GM21825 (cell line): ENCODE data around the gene CEBPA.

ENCODE experiments used
- ATAC-seq: cut with Tn5 transposase; IDR thresholded peaks from one replicate; pipeline ENCODE4 v1.9.1; 2021; ENCODE audit warnings: mild to moderate bottlenecking, moderate library complexity; ENCODE audit not compliant: unreplicated experiment

Gene CEBPA

GRCh38 chr19:33289261-33289660 lies 13.1 kb downstream of the CEBPA start:
- no peak for ATAC-seq

DNA sequence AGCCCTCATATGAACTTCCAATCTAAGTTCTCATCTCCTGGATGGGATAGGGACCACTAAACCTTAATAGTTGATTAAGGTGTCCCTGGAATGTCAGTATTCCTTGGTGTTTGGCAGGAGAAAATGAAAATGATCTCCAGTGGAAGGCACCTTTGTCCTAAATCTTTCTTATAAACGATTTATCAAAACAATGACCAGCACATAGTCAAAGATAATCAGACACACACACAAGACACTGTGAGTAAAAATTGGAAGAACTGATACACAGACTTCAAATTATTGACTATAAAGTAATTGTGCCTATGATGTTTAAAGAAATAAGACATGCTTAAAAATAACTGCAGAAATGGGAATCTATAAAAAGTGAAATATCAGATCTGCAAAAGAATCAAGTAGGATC lies 13.7 kb downstream of the CEBPA start:
- no peak for ATAC-seq

DNA sequence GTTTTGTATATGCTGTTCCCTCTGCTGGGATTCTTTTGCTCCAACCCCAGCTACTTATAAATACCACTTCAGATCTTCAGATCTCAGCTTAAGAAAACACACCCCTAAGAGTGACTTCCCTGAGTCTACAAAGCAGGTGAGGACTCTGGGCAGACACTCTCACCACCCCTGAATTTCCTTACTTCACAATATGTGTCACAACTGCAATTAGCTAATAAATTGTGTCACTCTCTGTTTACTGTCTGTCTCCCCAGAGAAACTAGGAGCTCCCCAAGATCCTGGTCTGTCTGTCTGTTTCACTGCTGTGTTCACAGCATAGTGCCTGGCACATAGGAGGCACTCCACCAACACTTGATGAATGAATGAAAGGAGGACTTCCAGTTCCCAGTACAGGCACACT lies 14.4 kb downstream of the CEBPA start:
- no peak for ATAC-seq

GRCh38 chr19:33287438-33287837 lies 14.9 kb downstream of the CEBPA start:
- ATAC-seq, result no peak

GRCh38 chr19:33286899-33287298 lies 15.4 kb downstream of the CEBPA start:
- no peak for ATAC-seq

DNA sequence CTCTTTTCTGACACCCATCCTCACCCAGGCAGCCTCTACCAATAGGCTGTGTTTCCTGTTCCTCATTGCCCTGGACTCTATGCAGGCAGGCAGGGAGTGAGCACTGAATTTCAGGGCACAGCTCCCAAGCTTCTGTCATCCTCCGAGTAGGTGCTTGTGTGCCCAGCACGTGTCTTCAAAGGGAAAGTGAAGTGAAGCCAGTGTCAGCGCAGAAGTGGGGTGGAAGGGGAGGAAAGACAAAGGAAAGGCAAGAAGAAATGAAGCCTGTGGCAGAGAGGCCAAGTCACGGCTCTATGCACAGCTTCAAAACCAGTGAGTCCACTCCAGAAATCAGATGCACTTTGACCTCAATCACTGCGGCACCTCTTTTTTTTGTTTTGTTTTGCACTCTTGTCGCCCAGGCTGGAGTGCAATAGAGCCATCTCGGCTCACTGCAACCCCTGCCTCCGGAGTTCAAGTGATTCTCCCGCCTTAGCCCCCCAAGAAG lies 16.9 kb downstream of the CEBPA start:
- ATAC-seq, result no peak

GRCh38 chr19:33284756-33285155 lies 17.6 kb downstream of the CEBPA start:
- no peak for ATAC-seq

DNA sequence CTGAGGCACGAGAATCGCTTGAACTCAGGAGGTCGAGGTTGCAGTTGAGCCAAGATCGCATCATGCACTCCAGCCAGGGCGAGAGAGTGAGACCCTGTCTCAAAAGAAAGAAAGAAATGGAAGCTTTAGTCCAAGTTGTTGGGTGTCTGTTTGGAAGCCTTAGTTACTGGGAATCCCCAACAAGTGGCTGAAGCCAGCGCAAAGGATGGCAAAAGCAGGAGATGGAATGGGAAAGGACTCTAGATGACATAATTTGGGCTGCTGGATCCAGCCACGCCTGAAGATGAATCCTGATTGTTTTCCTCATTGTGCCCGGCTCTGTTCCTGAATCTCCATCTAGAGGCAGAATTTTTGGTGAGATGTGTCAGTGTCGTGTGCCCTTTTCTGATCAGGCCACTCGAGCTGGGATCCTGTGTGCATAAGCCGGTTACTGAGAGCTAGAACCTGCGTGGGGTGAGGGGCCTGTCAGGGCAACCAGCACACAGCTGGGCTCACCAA lies 18.1 kb downstream of the CEBPA start:
- no peak for ATAC-seq

DNA sequence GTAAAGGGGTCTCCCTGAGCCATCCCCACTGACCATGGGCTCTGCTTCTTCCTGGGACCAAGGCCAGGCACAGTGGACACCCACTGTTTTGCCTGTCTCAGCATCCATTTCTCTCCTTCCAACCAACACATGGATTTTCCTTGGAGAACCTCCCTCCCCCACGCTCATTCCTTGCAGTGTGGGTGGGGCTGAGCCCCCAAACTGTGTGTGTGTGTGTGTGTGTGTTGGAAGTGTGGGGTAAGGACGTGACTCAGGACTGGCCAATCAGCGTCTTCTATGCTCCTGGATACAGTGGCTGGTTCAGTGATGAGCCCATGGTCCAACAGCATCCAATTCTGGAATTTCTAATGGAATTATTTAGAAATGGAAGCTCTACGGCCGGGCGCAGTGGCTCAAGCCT lies 18.7 kb downstream of the CEBPA start:
- ATAC-seq, result no peak

DNA sequence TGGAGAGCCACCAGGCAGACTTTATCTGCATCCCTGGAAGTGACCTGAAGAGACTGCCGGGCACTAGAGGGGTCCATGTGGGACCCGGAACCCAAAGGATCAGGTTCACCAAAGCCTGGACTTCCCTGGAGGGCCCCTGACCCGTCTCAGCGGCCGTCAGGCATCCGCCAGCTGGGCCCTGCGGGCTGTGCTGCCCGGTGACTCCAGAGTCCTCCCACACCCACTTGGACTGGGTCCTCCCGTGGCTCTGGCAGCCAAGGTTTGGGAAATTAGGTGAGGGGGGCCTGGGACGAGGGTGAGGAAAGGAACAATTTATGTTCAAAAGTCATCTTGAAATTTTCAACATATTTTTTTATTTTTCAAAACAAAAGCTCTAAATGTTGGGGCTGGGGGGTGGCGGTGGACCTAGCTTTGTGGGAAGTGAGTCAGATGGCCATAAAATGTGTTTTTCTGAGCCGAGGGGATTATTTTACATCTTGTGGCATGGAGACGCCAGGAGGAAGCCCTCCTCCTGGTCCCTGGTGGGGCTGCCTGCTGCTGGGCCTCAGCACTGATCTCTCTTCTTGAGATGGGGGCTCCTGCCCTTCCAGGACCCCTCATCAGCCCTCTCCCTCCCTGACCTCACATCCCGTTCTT lies 20.2 kb downstream of the CEBPA start:
- ATAC-seq, result no peak

DNA sequence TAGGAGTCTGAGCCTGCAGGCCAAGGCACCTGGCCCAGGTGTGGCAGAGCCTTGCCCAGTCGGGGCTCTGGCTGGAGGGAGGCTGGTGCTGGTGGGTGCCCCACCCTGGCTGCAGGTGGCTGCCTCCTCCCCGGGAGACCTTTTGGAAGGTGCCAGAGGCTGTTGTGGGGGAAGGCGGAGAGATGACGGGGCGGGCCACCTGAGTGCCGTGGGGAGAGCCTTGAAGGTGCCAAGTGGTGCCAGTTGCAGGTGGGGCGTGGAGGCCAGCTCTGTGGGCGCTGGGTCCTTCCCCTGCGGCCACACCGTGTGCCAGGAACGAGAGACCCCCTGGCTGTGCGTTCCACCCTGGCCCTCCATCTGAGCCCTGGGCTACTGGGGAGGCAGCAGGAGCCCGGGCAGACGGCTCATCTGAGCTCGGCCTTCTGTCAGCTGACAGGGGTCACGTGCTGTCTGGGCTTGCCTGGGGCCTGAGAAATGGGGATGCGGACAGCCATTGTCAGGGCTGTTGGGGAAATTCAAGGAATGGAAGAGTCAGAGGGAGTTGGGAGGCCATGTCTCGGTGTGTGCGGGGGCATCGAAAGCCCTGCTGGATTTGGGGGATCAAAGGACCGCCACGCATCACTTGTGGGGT lies 20.9 kb downstream of the CEBPA start:
- no peak for ATAC-seq

DNA sequence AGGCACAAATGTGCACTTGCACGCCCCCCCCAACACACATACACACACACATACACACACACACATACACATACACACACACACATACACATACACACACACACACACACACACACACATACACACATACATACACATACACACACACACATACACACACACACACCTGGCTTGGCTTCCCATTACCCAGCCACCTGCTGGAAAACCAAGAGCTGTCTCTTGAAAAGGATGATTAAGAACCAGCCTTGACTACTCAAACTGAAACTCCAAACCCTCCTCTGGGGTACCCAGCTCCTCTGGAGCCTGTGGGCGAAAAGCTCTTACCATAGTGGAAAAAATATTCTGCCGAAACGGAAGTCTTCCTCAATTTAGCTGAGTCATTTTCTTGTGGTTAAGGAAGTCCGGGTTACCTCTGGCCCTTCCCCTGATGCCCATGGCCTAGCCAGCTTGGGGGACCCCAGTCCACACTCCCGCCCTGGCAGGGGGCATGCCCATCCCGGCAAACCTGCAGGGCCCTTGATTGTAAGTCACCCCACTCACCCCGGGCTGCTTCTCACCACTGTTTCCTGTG lies 21.9 kb downstream of the CEBPA start:
- peak; percentile 86 for ATAC-seq

GRCh38 chr19:33279430-33280350 lies 22.6 kb downstream of the CEBPA start:
- ATAC-seq, result no peak

DNA sequence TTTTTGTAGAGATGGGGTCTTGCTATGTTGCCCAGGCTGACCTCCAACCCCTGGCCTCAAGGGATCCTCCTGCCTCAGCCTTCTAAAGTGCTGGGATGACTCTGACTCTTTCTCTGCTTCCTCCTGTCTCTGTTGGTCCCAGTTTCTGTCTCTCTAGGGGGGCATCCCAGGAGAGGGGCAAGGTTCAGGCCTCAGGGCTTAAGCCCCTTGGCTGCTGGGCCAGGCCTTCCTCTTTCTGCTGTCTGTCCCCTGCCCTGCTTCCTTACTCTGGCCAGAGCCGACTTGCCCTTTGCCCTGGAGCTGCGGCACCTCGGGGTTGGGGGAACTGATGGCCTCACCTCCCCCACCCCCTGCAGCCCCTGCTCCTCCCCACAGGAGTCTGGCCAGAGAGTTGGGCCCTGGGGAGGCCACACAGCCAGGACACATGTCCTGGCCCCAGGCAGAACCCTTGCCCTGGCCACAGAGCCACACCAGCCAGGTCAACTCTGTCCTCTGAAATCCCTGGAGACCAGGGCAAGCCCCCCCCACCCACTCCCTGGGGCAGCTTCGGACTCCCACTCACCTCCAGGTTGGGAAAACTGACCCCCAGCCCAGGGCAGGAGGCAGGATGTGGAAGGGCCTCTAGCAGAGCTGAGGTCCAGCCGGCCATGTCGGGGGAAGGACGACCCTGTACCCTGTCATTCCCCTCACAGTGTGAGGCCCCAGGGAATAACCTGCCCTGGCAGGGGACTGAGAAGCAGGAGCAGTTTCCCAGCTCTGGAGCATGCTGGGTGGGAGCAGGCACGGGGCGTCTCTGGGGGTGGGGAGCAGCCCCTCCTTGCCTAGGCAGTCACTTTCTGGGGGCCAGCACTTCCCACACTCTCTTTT lies 23.7 kb downstream of the CEBPA start:
- ATAC-seq, result no peak

- no peak for ATAC-seq
Observed at GRCh38 chr19:33278023-33278402, 24.3 kb downstream of the CEBPA start.

DNA sequence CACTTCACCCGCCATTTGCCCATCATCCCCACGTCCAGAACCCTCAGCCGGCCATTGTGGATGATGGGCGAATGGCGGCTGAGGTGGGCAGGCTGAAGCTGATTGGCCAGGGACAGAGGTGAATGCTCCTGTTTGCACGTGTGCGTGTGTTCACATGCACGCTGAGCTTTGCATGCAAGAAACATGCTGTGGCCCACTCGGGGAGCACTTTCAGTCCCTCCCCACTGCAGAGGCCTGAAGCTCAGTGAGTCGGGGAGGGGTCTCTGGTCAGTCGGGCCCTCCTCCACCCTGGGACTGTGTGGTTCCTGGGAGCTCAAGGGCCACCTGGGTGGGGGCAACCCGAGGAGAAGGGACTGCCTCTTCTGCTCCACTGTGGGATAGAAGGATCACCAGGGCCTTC lies 24.9 kb downstream of the CEBPA start:
- no peak for ATAC-seq

GRCh38 chr19:33275933-33276619 lies 26.3 kb downstream of the CEBPA start:
- ATAC-seq, result no peak

- no peak for ATAC-seq
Observed at GRCh38 chr19:33275559-33275932, 26.8 kb downstream of the CEBPA start.

DNA sequence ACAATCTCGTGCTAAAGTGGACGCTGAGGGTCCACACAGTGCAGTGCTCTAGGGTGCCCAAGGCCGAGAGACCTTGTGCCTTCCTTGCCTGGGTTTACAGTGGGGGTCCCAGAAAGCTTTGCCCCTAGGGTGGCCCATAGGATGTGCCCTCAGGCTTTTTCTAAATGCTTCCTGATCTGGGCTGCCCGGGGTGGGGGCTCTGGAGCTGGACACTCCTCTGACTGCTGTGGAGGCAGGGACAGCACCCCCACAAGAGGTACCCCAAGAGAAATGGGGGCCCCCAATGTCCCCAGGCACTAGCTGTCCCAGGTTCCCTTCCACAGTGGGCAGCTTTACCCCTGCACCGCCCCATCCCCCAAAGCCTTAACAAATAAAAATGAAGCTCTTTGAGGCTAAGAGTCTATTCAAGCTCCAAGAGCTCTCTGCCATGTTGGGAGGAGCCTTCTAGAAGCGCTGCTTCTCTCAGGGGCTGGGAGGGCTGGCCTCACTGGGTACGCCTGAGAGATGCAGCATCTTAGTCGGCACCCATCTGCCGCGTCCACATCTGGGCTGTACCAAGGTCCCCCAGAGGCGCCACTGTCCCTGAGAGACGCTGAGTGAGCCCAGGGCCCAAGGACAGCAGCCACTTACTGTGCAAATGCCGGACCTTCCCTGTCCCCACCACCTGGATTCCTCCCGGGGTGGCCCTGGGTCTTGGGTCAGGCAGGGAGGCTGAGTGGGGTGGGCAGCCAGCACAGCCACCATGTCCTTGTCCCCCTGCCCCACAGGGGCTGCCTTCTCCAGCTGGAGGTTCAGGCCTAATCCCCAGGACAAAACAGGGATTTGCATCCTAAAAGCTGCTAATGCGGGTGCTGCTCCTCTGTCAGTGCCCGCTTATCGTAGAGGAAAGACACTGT lies 27.4 kb downstream of the CEBPA start:
- ATAC-seq, result no peak
